Neural cell (in vitro differentiated cells): ENCODE data around the gene SLC50A1.

Source experiments
- CTCF ChIP-seq: fragments of 450-650 bp; IDR thresholded peaks from 2 replicates; pipeline ENCODE4 v1.5.1; 2014; ENCODE audit warnings: antibody characterized with exemption, mild to moderate bottlenecking, moderate library complexity; ENCODE audit not compliant: poor library complexity, severe bottlenecking
- POLR2AphosphoS5 ChIP-seq: IDR thresholded peaks from 2 replicates; pipeline ENCODE4 v1.6.1; 2012
- REST ChIP-seq: IDR thresholded peaks from 2 replicates; pipeline ENCODE4 v1.6.1; 2012; ENCODE audit warnings: borderline replicate concordance
- SMC3 ChIP-seq: fragments of 450-650 bp; conservative IDR thresholded peaks from 2 replicates; pipeline ENCODE4 v1.6.1; 2014; ENCODE audit warnings: antibody characterized with exemption, mild to moderate bottlenecking, moderate library complexity; ENCODE audit not compliant: poor library complexity

GRCh38 chr1:155110826-155111225, 24.8 kb upstream of the SLC50A1 start:
- TF ChIP-seq CTCF (no peak), REST (no peak), POLR2AphosphoS5 (no peak), SMC3 (no peak)
